ENCODE measurements around the gene NECTIN3. TPM values are rescaled to one million over a fixed set of nuclear protein-coding genes. Genes with fewer than 3 reads are reported as not detected.
A peak's percentile ranks its signal among the peaks of the same experiment; 100 is the strongest.

NECTIN3 gene
- total RNA-seq (ENCODE audit: low replicate concordance) = 30.4 and 53.9 TPM in 2 replicates

- peak; percentile 99 for DNase-seq (ENCODE audit: low read depth)
- H3K4me3 ChIP-seq (ENCODE audit: low read depth, low read length) = peak within 1 kb of the TSS; percentile 97
- TF ChIP-seq CTCF (IDR thresholded peaks at IDR 0.05; ENCODE audit: insufficient read depth, low read length) = no peak
Observed at GRCh38 chr3:111071257-111072030, at the start of gene NECTIN3. NECTIN3 (plus strand) TSS chr3:111071816; CDS start chr3:111072018, 202 bp downstream.

GRCh38 chr3:111027868-111028267 lies 43.7 kb upstream of the NECTIN3 start:
- no peak for TF ChIP-seq CTCF (IDR thresholded peaks at IDR 0.05; ENCODE audit: insufficient read depth, low read length)
- no peak for DNase-seq (ENCODE audit: low read depth)
- H3K4me3 ChIP-seq (ENCODE audit: low read depth, low read length) = no peak overlapping the region

GRCh38 chr3:111031538-111031937 lies 40.1 kb upstream of the NECTIN3 start:
- no peak for TF ChIP-seq CTCF (IDR thresholded peaks at IDR 0.05; ENCODE audit: insufficient read depth, low read length)
- no peak for DNase-seq (ENCODE audit: low read depth)
- H3K4me3 ChIP-seq (ENCODE audit: low read depth, low read length) = no peak overlapping the region

GRCh38 chr3:111032677-111033076 lies 38.9 kb upstream of the NECTIN3 start:
- no peak for TF ChIP-seq CTCF (IDR thresholded peaks at IDR 0.05; ENCODE audit: insufficient read depth, low read length)
- H3K4me3 ChIP-seq (ENCODE audit: low read depth, low read length) = no peak overlapping the region
- no peak for DNase-seq (ENCODE audit: low read depth)

- DNase-seq (ENCODE audit: low read depth) = no peak
- no peak for TF ChIP-seq CTCF (IDR thresholded peaks at IDR 0.05; ENCODE audit: insufficient read depth, low read length)
Observed at GRCh38 chr3:111033470-111034050, 38.1 kb upstream of the NECTIN3 start.

GRCh38 chr3:111035316-111035715 lies 36.3 kb upstream of the NECTIN3 start:
- DNase-seq (ENCODE audit: low read depth) = no peak
- no peak for TF ChIP-seq CTCF (IDR thresholded peaks at IDR 0.05; ENCODE audit: insufficient read depth, low read length)
- no peak overlapping the region for H3K4me3 ChIP-seq (ENCODE audit: low read depth, low read length)

More at GRCh38 chr3:111033470-111034050, 38.1 kb upstream of the NECTIN3 start:
- H3K4me3 ChIP-seq (ENCODE audit: low read depth, low read length) = no peak overlapping the region

All from fibroblast of the aortic adventitia (primary cell).